PC-3 (cell line): ENCODE measurements around the gene NINJ2. TPM values are rescaled to one million over a fixed set of nuclear protein-coding genes. Genes with fewer than 3 reads are reported as not detected.

Experiments used
- ATAC-seq: fragments of 200-7000 bp; cut with Tn5 transposase; 2 replicates; pipeline ENCODE4 v1.9.1; 2020; ENCODE audit warnings: mild to moderate bottlenecking, moderate library complexity
- BruUV-seq: library from RNA; stranded (reverse); fragments of 400-500 nt; replicated peaks from 2 replicates; lab custom pipeline; 2021; lab: Mats Ljungman, UMichigan
- CTCF ChIA-PET: fragments of 300-600 bp; sonication (Branson Sonifier 250); formaldehyde crosslinking; loops from one replicate; lab custom pipeline; 2022; ENCODE audit warnings: antibody characterized with exemption; lab: Charles Lee
- POLR2A ChIA-PET: fragments of 300-600 bp; sonication (Branson Sonifier 250); formaldehyde crosslinking; loops from one replicate; lab custom pipeline; 2022; ENCODE audit warnings: antibody characterized with exemption; ENCODE audit not compliant: unreplicated experiment; lab: Charles Lee
- DNase-seq: peaks from one replicate; pipeline ENCODE4 v3.0.0-alpha.2; 2015
- H2AFZ ChIP-seq: fragments of 300-600 bp; sonication (generic); 2 replicates; pipeline ENCODE4 v1.6.0; 2016; ENCODE audit warnings: antibody characterized with exemption, low read length
- H3F3A ChIP-seq: fragments of 300-600 bp; sonication (generic); one replicate; pipeline ENCODE4 v1.6.0; 2017; ENCODE audit warnings: antibody characterized with exemption, low read length, control low read depth, mild to moderate bottlenecking; ENCODE audit not compliant: unreplicated experiment
- H3K27ac ChIP-seq: fragments of 300-600 bp; sonication (generic); 2 replicates; pipeline ENCODE4 v1.5.1; 2016; ENCODE audit warnings: mild to moderate bottlenecking, low read length
- H3K27me3 ChIP-seq: fragments of 300-600 bp; sonication (generic); 2 replicates; pipeline ENCODE4 v1.6.1; 2016; ENCODE audit warnings: low read length, mixed read lengths
- H3K36me3 ChIP-seq: fragments of 300-600 bp; sonication (generic); 2 replicates; pipeline ENCODE4 v1.6.1; 2016; ENCODE audit warnings: low read depth, mixed run types, low read length, mixed read lengths
- H3K4me1 ChIP-seq: fragments of 300-600 bp; sonication (generic); 2 replicates; pipeline ENCODE4 v1.5.1; 2016; ENCODE audit warnings: low read length; ENCODE audit not compliant: insufficient read depth
- H3K4me2 ChIP-seq: fragments of 300-600 bp; sonication (generic); 2 replicates; pipeline ENCODE4 v1.6.0; 2016; ENCODE audit warnings: low read length
- H3K4me3 ChIP-seq: fragments of 300-600 bp; sonication (generic); 2 replicates; pipeline ENCODE4 v1.5.1; 2016; ENCODE audit warnings: mild to moderate bottlenecking, low read length, mixed read lengths
- H3K79me2 ChIP-seq: fragments of 300-600 bp; sonication (generic); 2 replicates; pipeline ENCODE4 v1.6.1; 2017; ENCODE audit warnings: low read length, mixed read lengths
- H3K9ac ChIP-seq: fragments of 300-600 bp; sonication (generic); 2 replicates; pipeline ENCODE4 v1.6.0; 2016; ENCODE audit warnings: mild to moderate bottlenecking, low read length
- H3K9me2 ChIP-seq: fragments of 300-600 bp; sonication (generic); replicated peaks from 2 replicates; pipeline ENCODE4 v1.6.1; 2016; ENCODE audit warnings: mixed run types, low read length, mixed read lengths
- H3K9me3 ChIP-seq: fragments of 300-600 bp; sonication (generic); 2 replicates; pipeline ENCODE4 v1.6.1; 2016; ENCODE audit warnings: low read length, mixed read lengths
- H4K20me1 ChIP-seq: fragments of 300-600 bp; sonication (generic); 2 replicates; pipeline ENCODE4 v1.6.1; 2016; ENCODE audit warnings: low read length, mixed read lengths
- EZH2 ChIP-seq: fragments of 300-600 bp; sonication (generic); IDR thresholded peaks from one replicate; pipeline ENCODE4 v1.6.1; 2017; ENCODE audit warnings: antibody characterized with exemption, mild to moderate bottlenecking, low read length; ENCODE audit not compliant: unreplicated experiment
- EZH2phosphoT487 ChIP-seq: fragments of 300-600 bp; sonication (generic); IDR thresholded peaks from 2 replicates; pipeline ENCODE4 v1.6.1; 2018; ENCODE audit warnings: mild to moderate bottlenecking, antibody characterized with exemption, low read length, borderline replicate concordance
- intact Hi-C: fragments of 100-400 bp; cut with micrococcal nuclease; formaldehyde crosslinking; loops from 2 replicates; pipeline ENCODE4 v1.9.0; 2023
- total RNA-seq: library from RNA; depleted of rRNA; stranded (reverse); fragments of >200 nt; gene quantifications from 2 replicates; pipeline ENCODE4 v1.2.3, GENCODE V29; 2014
- TF ChIP-seq, protein P1 (sequence below): fragments of 300-600 bp; sonication (generic); conservative IDR thresholded peaks from 2 replicates; pipeline ENCODE4 v1.5.1; 2017; ENCODE audit warnings: antibody characterized with exemption, low read depth, mild to moderate bottlenecking, low read length

Gene NINJ2
- total RNA-seq, 1 experiment from 2014 or later = not detected

DNA sequence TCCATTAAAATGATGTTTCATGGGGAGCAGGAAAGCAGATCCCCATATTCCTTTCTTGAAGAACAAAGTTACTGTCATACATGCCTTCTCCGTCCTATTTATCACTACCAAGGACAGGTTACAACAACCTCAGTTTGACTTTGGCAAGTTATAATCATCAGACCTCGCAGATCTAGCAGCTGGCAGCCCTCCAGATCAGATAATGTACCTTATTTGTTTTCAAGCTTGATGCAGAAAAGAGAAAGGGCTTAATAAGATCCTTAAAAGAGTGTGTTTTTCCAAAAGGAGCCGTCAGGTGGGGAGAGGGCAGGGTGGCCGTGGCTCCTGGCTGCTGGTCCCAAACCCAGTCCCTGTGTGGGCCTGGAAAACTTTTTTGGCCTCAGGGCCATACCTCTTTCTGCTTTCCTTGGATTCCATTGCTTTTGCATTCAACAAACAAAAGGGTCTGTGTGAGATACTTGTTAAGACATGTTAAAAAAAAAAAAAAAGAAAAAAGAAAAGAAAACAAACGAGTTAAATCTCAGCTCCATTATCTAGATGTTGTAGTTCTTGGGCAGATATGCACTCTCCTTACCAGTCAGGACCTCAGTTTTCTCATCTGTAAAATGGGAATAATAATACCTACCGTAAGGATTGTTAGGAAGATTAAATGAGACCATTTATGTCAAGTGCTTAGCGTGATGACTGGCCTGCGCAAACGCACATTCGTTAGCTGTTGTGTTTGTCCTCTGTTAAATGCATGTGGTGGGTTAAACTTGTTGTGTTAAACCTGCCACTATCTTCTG is 138.9 kb downstream of the NINJ2 start:
- Histone ChIP-seq H3F3A (no peaks in the 10 kb centered on the region), H3K79me2 (no peaks in the 10 kb centered on the region), H3K9ac (no peak overlapping the region), H3K9me2 (no peaks in the 10 kb centered on the region), H3K9me3 (no peaks in the 10 kb centered on the region), H3K27ac (no peak overlapping the region), H3K27me3 (no peaks in the 10 kb centered on the region), H3K36me3 (no peaks in the 10 kb centered on the region), H3K4me3 (no peak overlapping the region), H3K4me1 (peaks cover 6% of the 10 kb centered on the region; the same call in 1 of the 2 replicates), H2AFZ (no peak overlapping the region), H4K20me1 (no peaks in the 10 kb centered on the region), H3K4me2 (no peak overlapping the region)
- ATAC-seq (no peak), DNase-seq (peak; percentile 35)
- BruUV-seq = no TSS peak
- TF ChIP-seq, protein P1, sequence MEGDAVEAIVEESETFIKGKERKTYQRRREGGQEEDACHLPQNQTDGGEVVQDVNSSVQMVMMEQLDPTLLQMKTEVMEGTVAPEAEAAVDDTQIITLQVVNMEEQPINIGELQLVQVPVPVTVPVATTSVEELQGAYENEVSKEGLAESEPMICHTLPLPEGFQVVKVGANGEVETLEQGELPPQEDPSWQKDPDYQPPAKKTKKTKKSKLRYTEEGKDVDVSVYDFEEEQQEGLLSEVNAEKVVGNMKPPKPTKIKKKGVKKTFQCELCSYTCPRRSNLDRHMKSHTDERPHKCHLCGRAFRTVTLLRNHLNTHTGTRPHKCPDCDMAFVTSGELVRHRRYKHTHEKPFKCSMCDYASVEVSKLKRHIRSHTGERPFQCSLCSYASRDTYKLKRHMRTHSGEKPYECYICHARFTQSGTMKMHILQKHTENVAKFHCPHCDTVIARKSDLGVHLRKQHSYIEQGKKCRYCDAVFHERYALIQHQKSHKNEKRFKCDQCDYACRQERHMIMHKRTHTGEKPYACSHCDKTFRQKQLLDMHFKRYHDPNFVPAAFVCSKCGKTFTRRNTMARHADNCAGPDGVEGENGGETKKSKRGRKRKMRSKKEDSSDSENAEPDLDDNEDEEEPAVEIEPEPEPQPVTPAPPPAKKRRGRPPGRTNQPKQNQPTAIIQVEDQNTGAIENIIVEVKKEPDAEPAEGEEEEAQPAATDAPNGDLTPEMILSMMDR = no peak
- no peak for TF ChIP-seq EZH2phosphoT487
- TF ChIP-seq EZH2 = no peak
- intact Hi-C loops = no loop called here
- ChIA-PET CTCF (no interaction called here), POLR2A (no interaction called here)

DNA sequence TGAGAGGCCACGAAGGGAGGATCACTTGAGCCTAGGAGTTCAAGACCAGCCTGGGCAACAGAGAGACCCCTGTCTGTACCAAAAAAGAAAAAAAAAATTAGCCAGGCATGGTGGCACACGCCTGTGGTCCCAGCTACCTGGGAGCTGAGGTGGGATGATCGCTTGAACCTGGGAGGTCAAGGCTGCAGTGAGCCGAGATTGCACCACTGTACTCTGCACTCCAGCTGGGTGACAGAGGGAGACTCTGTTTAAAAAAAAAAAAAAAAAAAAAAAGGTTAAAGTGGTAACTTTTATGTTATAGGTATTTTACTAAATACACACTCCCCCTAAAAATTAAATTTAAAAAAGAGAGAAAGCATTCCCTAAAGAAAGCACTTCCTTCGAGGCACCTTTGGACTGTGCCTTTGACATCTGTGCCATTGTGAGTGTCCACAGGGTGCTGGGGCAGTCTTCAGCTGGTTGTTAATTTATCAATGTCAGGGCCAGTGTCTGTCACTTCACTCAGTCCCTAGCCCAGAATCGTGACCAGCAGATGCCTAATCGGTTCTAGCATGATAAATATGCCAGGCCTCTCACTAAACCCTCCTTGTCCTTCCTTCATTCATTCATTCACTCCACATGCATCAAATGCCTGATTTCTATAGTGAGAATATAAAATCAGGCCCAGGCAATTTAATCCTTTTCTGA is 140.4 kb downstream of the NINJ2 start:
- intact Hi-C loops = no loop called here
- no peak overlapping the region for H2AFZ ChIP-seq
- H3K79me2 ChIP-seq = no peaks in the 10 kb centered on the region
- DNase-seq = no peak
- H3K9me3 ChIP-seq = no peaks in the 10 kb centered on the region
- CTCF ChIA-PET = no interaction called here
- H3K9me2 ChIP-seq = no peaks in the 10 kb centered on the region
- H3K4me2 ChIP-seq = no peak overlapping the region
- TF ChIP-seq EZH2 (no peak), EZH2phosphoT487 (no peak)
- TF ChIP-seq, protein P1 = no peak
- H3K36me3 ChIP-seq = no peaks in the 10 kb centered on the region
- no peak overlapping the region for H3K4me3 ChIP-seq
- no peak overlapping the region for H3K9ac ChIP-seq
- no peaks in the 10 kb centered on the region for H4K20me1 ChIP-seq
- H3K27ac ChIP-seq = no peak overlapping the region
- POLR2A ChIA-PET = no interaction called here
- no peaks in the 10 kb centered on the region for H3F3A ChIP-seq
- H3K4me1 ChIP-seq = peaks cover 6% of the 10 kb centered on the region; the same call in 1 of the 2 replicates
- no peaks in the 10 kb centered on the region for H3K27me3 ChIP-seq
- no TSS peak for BruUV-seq
- no peak for ATAC-seq
